Neural cell (in vitro differentiated cells): ENCODE data around the gene VAV2. TPM values are rescaled to one million over a fixed set of nuclear protein-coding genes. Genes with fewer than 3 reads are reported as not detected.
A peak's percentile ranks its signal among the peaks of the same experiment; 100 is the strongest.

ENCODE experiments used
- H2AFZ ChIP-seq: fragments of 200-600, 300-800 bp; sonication (generic), shearing (Covaris generic); 2 replicates; pipeline ENCODE4 v1.6.0; 2014; ENCODE audit warnings: low read depth, mild to moderate bottlenecking, antibody characterized with exemption, low read length, moderate library complexity
- H3F3A ChIP-seq: fragments of 200-600 bp; shearing (Covaris generic); 2 replicates; pipeline ENCODE4 v1.6.1; 2016; ENCODE audit warnings: mild to moderate bottlenecking, moderate library complexity, mixed read lengths, antibody characterized with exemption, low read length; ENCODE audit not compliant: insufficient read depth, poor library complexity, severe bottlenecking
- H3K27ac ChIP-seq: fragments of 200-600, 300-800 bp; sonication (generic), shearing (Covaris generic); 2 replicates; pipeline ENCODE4 v1.5.1; 2014; ENCODE audit warnings: mild to moderate bottlenecking, low read length, moderate library complexity
- H3K27me3 ChIP-seq: fragments of 300-800, 200-600 bp; sonication (generic), shearing (Covaris generic); 2 replicates; pipeline ENCODE4 v1.6.0; 2014; ENCODE audit warnings: mild to moderate bottlenecking, low read depth, low read length, moderate library complexity; ENCODE audit not compliant: insufficient read depth
- H3K36me3 ChIP-seq: fragments of 300-800, 200-600 bp; sonication (generic), shearing (Covaris generic); 2 replicates; pipeline ENCODE4 v1.5.1; 2014; ENCODE audit warnings: mild to moderate bottlenecking, antibody characterized with exemption, low read length, moderate library complexity; ENCODE audit not compliant: insufficient read depth
- H3K4me2 ChIP-seq: fragments of 300-800, 200-600 bp; sonication (generic), shearing (Covaris generic); 2 replicates; pipeline ENCODE4 v1.6.0; 2014; ENCODE audit warnings: mild to moderate bottlenecking, low read length
- H3K4me3 ChIP-seq: fragments of 300-800, 200-600 bp; sonication (generic), shearing (Covaris generic); 2 replicates; pipeline ENCODE4 v1.5.1; 2014; ENCODE audit warnings: mild to moderate bottlenecking, low read length, moderate library complexity
- H3K79me2 ChIP-seq: fragments of 200-600 bp; shearing (Covaris generic); replicated peaks from 2 replicates; pipeline ENCODE4 v1.6.0; 2014; ENCODE audit warnings: mild to moderate bottlenecking, low read length, moderate library complexity; ENCODE audit not compliant: insufficient read depth
- H3K9ac ChIP-seq: fragments of 300-800, 200-600 bp; sonication (generic), shearing (Covaris generic); 2 replicates; pipeline ENCODE4 v1.6.1; 2016; ENCODE audit warnings: mild to moderate bottlenecking, low read length, mixed read lengths
- H3K9me2 ChIP-seq: fragments of 200-600 bp; shearing (Covaris generic); 2 replicates; pipeline ENCODE4 v1.6.1; 2016; ENCODE audit warnings: mild to moderate bottlenecking, low read length, mixed read lengths; ENCODE audit not compliant: insufficient read depth
- H3K9me3 ChIP-seq: fragments of 200-600, 300-800 bp; sonication (generic), shearing (Covaris generic); 2 replicates; pipeline ENCODE4 v1.6.1; 2016; ENCODE audit warnings: mild to moderate bottlenecking, mixed run types, low read length, moderate library complexity, mixed read lengths
- H4K20me1 ChIP-seq: fragments of 200-600 bp; shearing (Covaris generic); 2 replicates; pipeline ENCODE4 v1.6.1; 2016; ENCODE audit warnings: mild to moderate bottlenecking, mixed run types; ENCODE audit not compliant: insufficient read depth
- CTCF ChIP-seq: fragments of 450-650 bp; IDR thresholded peaks from 2 replicates; pipeline ENCODE4 v1.5.1; 2014; ENCODE audit warnings: antibody characterized with exemption, mild to moderate bottlenecking, moderate library complexity; ENCODE audit not compliant: poor library complexity, severe bottlenecking
- EP300 ChIP-seq: fragments of 450-650 bp; conservative IDR thresholded peaks from 2 replicates; pipeline ENCODE4 v1.6.1; 2014; ENCODE audit warnings: antibody characterized with exemption, mild to moderate bottlenecking, moderate library complexity; ENCODE audit not compliant: poor library complexity, severe bottlenecking
- EZH2 ChIP-seq: fragments of 200-600, 300-800 bp; shearing (Covaris generic), sonication (generic); IDR thresholded peaks from 2 replicates; pipeline ENCODE4 v1.6.1; 2014; ENCODE audit warnings: antibody characterized with exemption, low read length, borderline replicate concordance, mild to moderate bottlenecking; ENCODE audit not compliant: insufficient read depth, poor library complexity, severe bottlenecking
- MXI1 ChIP-seq: fragments of 450-650 bp; conservative IDR thresholded peaks from 2 replicates; pipeline ENCODE4 v1.6.1; 2014; ENCODE audit warnings: antibody characterized with exemption, mild to moderate bottlenecking; ENCODE audit not compliant: poor library complexity, severe bottlenecking
- RAD21 ChIP-seq: fragments of 450-650 bp; conservative IDR thresholded peaks from 2 replicates; pipeline ENCODE4 v1.6.1; 2014; ENCODE audit warnings: antibody characterized with exemption, mild to moderate bottlenecking, moderate library complexity
- SMC3 ChIP-seq: fragments of 450-650 bp; conservative IDR thresholded peaks from 2 replicates; pipeline ENCODE4 v1.6.1; 2014; ENCODE audit warnings: antibody characterized with exemption, mild to moderate bottlenecking, moderate library complexity; ENCODE audit not compliant: poor library complexity
- TAF1 ChIP-seq: IDR thresholded peaks from 2 replicates; pipeline ENCODE4 v1.6.1; 2012; ENCODE audit warnings: low read depth
- polyA plus RNA-seq: library from polyadenylated mRNA; depleted of rRNA; stranded (reverse); fragments of >200 nt; gene quantifications from 2 replicates; pipeline ENCODE4 v1.2.3, GENCODE V29; 2014
- TF ChIP-seq, protein P1 (sequence below): IDR thresholded peaks from 2 replicates; pipeline ENCODE4 v1.6.1; 2012; ENCODE audit warnings: borderline replicate concordance

VAV2 gene
- polyA plus RNA-seq, 1 donor from 2014 or later = 35.2 TPM

- no peak overlapping the region for H3K27ac ChIP-seq
- H3K9me3 ChIP-seq = no peaks in the 10 kb centered on the region
- TF ChIP-seq, protein P1, sequence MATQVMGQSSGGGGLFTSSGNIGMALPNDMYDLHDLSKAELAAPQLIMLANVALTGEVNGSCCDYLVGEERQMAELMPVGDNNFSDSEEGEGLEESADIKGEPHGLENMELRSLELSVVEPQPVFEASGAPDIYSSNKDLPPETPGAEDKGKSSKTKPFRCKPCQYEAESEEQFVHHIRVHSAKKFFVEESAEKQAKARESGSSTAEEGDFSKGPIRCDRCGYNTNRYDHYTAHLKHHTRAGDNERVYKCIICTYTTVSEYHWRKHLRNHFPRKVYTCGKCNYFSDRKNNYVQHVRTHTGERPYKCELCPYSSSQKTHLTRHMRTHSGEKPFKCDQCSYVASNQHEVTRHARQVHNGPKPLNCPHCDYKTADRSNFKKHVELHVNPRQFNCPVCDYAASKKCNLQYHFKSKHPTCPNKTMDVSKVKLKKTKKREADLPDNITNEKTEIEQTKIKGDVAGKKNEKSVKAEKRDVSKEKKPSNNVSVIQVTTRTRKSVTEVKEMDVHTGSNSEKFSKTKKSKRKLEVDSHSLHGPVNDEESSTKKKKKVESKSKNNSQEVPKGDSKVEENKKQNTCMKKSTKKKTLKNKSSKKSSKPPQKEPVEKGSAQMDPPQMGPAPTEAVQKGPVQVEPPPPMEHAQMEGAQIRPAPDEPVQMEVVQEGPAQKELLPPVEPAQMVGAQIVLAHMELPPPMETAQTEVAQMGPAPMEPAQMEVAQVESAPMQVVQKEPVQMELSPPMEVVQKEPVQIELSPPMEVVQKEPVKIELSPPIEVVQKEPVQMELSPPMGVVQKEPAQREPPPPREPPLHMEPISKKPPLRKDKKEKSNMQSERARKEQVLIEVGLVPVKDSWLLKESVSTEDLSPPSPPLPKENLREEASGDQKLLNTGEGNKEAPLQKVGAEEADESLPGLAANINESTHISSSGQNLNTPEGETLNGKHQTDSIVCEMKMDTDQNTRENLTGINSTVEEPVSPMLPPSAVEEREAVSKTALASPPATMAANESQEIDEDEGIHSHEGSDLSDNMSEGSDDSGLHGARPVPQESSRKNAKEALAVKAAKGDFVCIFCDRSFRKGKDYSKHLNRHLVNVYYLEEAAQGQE = no peak
- TF ChIP-seq SMC3 (no peak), RAD21 (no peak), TAF1 (no peak), MXI1 (no peak), EZH2 (no peak), EP300 (no peak), CTCF (no peak)
- no peaks in the 10 kb centered on the region for H3K9me2 ChIP-seq
- no peaks in the 10 kb centered on the region for H3F3A ChIP-seq
- H3K79me2 ChIP-seq = no peaks in the 10 kb centered on the region
- H3K27me3 ChIP-seq = no peaks in the 10 kb centered on the region
- H3K4me3 ChIP-seq = no peak overlapping the region
- no peak overlapping the region for H2AFZ ChIP-seq
- H3K36me3 ChIP-seq = no peaks in the 10 kb centered on the region
- no peak overlapping the region for H3K9ac ChIP-seq
- no peaks in the 10 kb centered on the region for H4K20me1 ChIP-seq
- H3K4me2 ChIP-seq = no peak overlapping the region
Observed at GRCh38 chr9:133727277-133727875, 264.7 kb downstream of the VAV2 start.

DNA sequence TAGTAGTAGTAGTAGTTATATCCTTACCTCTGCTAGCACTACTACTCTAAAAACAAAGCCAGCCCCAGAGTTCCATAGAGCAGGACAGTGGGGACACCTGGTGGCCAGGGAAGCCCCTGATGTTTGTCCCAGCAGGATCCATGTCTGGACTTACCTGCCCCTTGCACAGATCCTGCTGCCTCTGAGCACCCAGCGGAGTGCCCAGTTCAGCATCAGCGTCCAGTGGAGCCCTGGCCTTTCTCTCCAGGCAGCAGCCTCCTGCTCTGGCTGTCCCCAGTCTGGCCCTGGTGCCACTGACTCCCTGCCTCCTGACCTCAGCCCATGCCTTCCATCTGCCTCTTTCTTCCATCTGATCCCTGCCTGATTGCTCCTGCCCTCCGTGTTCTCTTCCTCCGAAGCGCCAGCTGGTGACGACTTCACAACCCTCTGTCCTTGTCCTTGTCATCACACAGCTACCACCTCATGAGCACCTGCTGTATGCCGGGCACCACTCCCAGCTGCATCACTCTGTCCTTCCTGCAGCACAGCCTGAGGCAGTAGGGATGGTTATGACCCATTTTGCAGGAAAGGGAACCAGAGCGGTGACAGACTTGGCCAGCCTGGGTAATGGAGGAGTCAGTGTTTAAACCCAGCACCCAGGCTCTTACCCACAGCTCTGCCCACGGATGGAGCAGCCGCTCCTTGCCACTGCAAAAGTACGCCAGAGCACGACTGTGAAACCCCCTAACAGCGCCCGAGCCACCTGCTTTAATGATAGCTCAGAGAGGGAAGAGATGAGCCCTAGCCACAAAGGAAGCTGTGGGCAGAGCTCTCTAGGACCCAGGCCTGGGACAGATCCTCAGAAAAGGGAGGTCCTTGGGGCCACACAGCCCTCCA lies 265.5 kb downstream of the VAV2 start:
- H3K4me3 ChIP-seq = no peak overlapping the region
- TF ChIP-seq SMC3 (peak; percentile 78), RAD21 (peak; percentile 79), CTCF (peak; percentile 78), MXI1 (no peak), EZH2 (no peak)

More for the DNA sequence above, 265.5 kb downstream of the VAV2 start:
- H3K27ac ChIP-seq = no peak overlapping the region
- no peaks in the 10 kb centered on the region for H3K9me3 ChIP-seq
- no peaks in the 10 kb centered on the region for H3K79me2 ChIP-seq
- H3K4me2 ChIP-seq = no peak overlapping the region
- H3K27me3 ChIP-seq = no peaks in the 10 kb centered on the region
- H3K36me3 ChIP-seq = no peaks in the 10 kb centered on the region
- H3K9me2 ChIP-seq = no peaks in the 10 kb centered on the region
- peak overlapping the region; percentile 9 for H3K9ac ChIP-seq
- H2AFZ ChIP-seq = no peak overlapping the region
- H3F3A ChIP-seq = no peaks in the 10 kb centered on the region
- no peaks in the 10 kb centered on the region for H4K20me1 ChIP-seq
